HuH-7.5 (cell line): ENCODE data around the gene CREBL2.
"Not testable (repeated sequence)": the region's sequence is repeated elsewhere in the genome, so short reads cannot be mapped to it uniquely, and the experiment has no call there.

Source experiments
- DNase-seq: peaks from one replicate; pipeline ENCODE4 v3.0.0; 2011; ENCODE audit warnings: low spot score

Gene CREBL2, protein sequence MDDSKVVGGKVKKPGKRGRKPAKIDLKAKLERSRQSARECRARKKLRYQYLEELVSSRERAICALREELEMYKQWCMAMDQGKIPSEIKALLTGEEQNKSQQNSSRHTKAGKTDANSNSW

DNA sequence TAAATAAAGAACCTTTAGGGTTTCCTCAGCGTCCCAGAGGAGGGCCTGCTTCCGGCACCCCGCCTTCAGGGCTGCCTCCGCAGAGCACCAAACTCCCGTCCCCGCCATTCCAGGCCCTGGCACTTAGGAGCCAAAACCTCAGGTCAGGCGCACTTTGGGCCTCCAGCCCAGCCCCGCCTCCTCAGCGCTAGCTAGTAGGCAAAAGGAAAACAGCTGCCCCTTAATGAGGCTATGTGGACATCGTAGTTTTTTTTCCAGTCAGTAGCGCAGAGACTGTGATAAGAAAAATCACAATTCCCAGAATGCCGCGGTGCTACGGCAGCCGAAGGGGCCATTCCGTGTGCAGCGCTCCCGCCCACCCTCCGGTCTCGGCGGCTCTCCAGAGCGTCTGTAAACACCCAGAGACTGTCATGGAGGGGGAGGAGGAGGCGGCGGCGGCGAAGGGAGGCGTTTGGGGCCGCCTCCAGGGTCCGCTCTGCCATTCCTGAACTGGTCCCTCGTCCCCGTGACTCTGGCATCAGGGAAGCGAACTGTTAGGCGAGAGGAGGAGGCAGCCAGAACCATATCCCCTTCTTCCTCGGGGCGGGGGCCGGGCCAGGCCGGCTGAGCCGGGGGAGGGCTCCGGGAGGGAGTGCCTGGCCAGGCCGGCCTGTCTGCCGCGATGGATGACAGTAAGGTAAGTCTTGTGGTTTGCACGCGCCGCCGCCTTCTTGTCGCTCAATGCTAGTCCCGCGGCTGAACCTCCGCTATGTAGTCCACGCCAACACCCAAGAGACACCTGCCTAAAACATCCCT, at the start of gene CREBL2:
Gene CREBL2, plus strand, starts transcription at position 365 of the 795 bp plus-strand sequence. Its CDS starts 297 bp downstream, at position 662.
- DNase-seq = peak; percentile 86

DNA sequence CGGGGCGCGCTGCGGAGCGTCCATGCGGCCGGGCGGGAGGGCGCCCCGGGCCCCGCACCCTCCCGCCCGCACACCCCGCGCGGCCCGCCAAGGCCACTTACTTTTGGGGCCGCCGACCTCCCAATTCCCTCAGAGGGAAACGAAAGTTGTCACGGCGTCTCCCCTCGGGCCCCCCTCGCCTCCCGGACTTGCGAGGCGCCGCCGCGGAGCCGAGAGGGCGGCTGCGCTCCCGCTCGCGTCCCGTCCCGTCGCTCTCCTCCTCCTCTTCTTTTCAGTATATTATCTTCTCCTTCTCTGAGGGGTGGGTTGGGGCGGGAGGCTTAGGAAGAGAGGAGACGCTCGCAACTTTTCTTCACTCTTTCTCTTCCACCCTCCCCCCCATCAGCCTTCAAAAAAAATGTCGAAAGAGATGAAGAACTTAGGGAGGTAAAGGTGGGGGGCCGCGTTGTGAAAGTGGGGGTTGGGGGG, 49.6 kb upstream of the CREBL2 start:
- no peak for DNase-seq

DNA sequence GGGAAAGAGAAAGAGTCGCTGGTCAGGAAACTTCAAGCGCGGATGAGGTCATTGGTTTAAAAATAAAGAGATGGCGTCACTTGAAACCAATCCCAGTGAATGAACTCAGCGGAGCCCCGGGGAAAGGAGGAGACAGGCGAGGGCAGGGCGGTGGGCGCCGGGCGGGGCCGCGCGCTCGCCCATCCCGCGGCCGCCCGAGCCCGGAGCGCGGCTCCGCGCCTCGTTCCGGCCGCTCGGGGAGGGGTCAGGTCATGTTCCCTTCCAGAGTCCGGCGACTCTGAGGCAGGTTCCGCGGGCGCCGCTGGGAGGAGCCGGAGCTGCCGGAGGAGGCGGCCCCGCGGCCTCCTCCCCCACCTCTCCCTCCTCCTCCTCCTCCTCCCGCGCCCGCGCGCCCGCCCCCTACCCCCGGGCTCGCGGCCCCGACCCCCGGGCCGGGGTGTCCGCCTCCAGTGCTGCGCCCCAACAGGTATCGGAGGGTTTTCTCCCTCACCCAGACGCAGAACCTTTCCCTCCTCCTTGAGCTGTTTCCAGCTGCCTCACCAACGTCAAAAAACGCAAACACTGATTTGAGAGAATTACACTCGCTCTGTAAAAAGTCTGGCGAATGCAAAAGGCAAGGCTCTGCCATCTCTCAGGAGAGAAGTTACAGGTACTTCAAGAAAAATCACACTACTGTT, 49.0 kb upstream of the CREBL2 start, which contains the start of gene DUSP16:
Gene DUSP16, minus strand, starts transcription at position 279 of the 677 bp plus-strand sequence. CDS start 41,765 bp downstream, outside the sequence.
- peak; percentile 94 for DNase-seq

DNA sequence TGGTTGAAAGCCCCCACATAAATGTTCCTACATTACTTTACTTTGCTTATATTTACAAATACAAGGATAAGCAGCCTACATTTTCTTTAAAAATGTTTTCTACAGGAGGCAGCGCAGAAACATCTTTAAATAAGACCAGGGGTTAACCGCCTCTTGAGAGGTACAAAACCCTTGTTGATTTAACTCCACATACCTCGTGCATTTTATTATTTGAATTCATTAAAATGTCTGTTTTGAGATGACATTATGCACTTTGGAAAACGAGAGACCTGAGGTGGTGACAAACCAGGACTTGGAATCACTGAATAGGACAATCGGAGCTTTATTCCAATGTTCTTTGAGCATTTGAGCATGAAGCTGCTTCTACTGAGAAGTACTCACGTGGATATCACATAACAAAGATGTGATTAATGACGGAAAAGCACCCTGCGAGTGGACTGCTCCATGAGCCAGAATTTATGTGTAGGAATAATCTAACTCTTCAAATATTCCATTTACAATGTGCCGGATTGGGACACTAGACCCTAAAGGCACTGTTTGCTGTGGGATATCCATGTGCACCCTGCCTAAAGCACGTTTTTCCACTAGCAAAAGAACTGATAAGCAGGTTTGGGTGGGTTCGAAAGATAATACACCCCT, 48.3 kb upstream of the CREBL2 start:
- DNase-seq = no peak

DNA sequence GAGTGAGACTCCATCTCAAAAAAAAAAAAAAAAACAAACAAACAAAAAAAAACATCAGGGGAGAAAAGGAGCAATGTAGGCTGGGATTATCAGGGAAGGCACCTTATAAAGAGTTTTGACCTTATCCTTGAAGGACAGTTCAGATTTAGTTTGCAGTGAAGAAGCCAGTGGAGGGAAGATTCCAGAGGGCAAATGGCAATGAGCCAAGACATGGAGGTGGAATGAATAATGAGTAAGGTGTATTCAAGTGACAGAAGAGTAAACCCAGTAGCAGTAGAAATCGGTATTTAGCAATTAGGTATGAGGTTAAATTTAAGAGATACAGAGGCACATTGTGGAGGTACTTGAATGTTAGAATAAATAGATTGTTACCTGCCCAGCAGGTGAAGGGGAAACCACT, 46.8 kb upstream of the CREBL2 start:
- no peak for DNase-seq

DNA sequence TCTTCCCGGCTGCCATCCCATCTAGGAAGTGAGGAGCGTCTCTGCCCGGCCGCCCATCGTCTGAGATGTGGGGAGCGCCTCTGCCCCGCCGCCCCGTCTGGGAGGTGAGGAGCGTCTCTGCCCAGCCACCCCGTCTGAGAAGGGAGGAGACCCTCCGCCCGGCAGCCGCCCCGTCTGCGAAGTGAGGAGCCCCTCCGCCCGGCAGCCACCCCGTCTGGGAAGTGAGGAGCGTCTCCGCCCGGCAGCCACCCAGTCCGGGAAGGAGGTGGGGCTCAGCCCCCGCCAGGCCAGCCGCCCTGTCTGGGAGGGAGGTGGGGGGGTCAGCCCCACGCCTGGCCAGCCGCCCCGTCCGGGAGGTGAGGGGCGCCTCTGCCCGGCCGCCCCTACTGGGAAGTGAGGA, 45.7 kb upstream of the CREBL2 start:
- DNase-seq = not testable (repeated sequence)

DNA sequence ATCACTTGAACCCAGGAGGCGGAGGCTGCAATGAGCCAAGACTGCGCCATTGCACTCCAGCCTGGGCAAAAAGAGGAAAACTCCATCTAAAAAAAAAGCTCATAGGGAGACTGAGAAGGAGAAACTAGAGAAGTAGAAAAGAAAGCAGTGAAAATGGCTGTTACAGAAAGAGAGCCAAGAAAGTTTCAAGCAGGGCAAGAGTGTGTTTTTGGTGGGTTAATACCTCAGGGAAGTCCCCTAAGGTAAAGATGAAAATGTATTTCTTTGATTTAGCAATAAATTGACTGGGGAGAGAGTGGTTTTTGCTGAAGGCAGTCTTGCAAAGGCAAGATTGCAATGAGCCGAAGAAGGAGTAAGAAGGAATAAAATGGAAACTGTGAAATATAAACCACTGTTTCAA, 39.0 kb upstream of the CREBL2 start:
- DNase-seq = no peak

DNA sequence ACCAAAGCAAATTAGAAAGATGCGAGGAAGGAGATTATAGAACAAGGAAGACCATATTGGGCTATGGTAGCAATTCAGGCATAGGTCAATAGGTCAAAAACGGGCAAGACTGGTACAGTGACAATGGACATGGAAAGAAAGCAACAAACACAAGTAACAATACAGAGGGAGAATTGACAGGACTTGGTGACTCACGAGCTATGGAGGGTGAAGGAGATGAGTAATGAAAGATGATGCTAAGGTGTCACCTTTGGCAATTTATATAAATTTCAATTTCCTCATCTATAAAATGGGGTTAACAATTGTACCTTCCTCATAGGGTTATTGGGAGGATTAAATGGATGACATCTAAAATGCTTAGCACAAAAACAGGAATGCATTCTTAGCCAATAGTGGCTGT, 33.9 kb upstream of the CREBL2 start:
- DNase-seq = no peak

DNA sequence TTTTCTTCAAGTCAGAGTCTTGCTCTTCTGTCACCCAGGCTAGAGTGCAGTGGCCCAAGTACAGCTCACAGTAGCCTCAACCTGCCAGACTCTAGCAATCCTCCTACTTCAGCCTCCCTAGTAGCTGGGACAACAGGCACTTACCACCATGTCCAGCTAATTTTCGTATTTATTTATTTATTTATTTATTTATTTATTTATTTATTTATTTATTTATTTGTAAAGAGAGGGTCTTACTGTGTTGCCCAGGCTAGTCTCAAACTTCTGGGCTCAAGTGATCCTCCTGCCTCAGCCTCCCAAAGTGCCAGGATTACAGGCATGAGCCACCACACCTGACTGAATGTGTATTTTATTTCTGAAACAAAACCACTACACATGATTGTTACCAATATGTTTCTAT, 31.0 kb upstream of the CREBL2 start:
- DNase-seq = not testable (repeated sequence)

DNA sequence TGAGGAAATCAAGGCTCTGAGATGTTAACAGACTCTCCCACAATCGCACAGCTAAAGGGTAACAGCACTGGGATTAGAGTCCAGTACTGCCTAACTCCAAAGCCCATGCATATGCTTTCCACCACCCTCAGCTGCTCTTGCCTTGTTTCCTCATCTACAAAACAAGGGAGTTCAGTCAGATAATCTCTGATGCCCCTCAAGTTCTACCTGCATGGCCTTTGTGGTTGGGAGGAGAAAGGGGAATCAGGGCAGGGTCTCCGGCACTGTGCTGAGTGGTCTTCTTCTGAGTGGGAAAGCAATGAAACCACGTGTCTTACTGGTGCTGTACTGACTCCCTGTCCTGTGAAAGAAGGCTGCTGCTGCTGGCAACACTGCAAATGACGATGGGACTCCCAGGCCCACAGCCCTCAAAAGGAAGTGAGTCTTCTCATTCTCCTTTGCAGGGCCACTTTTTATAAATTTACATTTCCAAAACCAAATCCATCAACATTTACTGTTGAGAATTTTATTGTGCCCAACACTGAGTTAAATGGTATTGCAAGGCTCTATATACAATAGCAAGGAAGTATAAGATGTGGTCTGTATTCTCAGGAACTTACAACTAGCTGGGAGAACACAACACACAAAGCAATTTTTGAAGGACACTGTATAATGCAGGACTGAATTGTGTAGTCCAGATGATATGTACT, 29.3 kb upstream of the CREBL2 start:
- no peak for DNase-seq

DNA sequence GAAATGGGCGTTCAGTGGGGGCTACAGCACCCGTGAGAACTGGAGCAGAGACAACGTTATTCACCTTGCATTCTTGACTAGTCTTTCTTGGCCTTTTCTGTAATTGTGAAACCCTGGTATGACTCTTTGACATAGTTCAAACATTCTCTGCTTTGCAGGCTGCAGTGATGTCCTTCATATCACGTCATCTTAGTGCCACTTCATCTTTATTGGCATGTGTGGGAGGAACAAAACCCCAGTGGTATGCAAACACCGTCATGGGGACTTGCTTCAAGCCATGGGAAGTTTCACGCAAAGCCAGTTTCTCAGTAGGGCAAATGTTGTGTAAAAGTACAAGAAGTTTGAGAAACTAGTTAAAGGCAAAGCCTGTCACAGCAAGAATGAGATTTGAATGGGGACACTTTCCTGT, 28.8 kb upstream of the CREBL2 start:
- no peak for DNase-seq

DNA sequence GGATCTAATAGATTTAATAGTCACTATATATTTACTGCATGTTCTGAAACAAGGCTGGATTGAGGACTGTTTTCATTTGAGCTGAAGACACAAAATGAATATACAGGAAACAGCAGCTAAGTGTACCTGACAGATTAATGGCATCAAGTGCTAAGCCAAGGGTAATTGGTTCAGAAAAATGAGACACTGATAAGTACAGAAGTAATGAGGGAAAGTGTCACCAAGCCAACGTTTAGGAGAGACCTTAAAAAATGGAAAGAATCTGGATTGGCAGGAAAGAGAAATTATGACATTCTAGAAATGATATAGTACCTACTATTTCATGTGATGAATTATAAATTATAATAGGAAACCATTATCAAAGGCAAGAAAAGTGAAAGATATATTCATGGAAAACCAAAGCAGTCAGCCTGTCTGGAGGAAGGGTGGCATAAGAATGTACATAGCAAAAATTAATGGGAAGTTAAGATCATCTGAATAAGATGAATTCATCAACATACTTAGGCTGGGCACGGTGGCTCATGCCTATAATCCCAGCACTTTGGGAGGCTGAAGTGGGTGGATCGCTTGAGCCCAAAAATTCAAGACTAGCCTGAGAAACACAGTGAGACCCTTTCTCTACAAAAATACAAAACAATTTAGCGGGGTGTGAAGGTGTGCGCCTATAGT, 28.0 kb upstream of the CREBL2 start:
- DNase-seq = no peak

DNA sequence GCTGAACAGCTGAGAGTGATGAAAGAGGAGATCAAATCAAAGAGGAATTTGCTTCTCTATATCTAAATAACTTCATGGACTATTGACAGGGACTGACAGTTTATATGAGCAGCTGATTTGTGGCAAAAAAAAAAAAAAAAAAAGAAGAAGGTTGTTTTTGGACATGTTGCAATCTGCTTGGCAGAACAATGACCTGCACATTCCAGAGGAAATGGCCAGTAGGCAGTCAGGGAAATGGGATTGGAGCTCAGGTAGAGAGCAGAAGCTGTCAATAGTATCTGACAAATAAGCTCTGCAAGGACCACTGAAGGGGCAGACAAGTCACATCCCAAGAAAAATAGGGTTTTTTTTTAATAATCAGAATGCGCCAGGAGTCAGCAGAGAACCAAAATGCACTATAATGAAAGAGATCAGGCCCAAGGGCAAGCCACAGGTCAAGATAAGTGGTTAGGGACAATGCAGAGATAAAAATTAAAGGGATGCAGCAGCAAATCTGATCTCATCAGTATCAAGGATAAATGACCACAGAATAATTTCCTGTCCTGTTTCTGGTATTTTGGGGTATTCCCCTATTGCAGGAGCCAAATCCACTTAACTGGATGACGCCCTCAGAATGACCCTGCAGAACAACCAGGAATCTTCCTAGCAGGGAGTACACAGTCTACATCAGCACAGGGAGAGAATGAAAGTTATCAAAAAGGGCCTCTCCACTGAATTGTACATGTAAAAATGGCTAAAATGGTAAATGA, 26.4 kb upstream of the CREBL2 start:
- no peak for DNase-seq

DNA sequence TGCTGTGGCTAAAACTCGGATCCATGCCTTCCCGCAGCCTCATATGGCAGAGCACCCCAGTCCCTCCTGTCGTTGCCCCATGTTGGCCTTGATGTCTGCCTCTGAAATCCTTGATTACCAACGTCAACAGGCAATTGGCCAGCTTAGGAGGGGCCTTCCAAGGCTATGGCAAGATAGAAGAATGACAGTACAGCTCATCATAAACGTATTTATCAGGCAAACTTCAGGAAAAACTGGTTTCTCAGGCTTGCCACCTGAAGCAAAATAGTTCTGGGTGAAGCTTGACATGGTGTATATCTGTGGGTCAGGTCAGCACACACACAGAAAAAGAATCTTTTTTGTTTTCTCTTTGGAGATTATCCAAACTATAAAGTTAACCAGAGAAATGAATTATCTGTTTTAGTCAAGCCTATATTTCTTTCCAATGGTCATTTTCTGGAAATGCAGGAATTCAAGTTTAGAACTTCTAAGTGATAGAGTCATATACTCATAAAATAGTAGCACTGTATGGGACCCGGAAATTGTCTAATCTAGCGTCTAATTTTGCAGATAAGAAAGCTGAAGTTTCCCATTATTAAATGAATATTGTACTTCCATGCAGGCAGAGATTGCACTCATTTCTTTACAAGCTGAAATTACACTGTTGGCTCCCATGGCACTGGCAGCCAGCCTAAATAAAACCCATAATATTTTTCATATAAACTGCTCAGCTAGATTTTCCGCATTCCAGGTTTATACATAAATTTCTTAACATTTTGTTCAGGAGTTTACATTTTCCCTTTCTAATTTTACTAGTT, 24.6 kb upstream of the CREBL2 start:
- DNase-seq = no peak

DNA sequence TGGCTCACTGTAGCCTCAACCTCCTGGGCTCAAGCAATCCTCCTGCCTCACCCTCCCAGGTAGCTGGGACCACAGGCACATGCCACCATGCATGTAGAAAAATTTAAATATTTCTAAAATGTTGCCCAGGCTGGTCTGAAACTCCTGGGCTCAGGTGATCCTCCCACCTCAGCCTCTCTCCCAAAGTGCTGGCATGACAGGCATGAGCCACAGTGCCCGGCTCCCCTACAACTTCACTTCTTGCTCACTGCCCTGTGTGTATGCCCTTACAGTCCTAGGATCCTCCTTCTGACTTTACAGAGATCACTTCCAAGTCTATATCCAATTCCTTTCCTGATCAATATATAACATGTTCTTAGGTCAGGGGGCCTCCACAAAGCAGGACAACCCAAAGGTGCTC, 23.8 kb upstream of the CREBL2 start:
- no peak for DNase-seq

DNA sequence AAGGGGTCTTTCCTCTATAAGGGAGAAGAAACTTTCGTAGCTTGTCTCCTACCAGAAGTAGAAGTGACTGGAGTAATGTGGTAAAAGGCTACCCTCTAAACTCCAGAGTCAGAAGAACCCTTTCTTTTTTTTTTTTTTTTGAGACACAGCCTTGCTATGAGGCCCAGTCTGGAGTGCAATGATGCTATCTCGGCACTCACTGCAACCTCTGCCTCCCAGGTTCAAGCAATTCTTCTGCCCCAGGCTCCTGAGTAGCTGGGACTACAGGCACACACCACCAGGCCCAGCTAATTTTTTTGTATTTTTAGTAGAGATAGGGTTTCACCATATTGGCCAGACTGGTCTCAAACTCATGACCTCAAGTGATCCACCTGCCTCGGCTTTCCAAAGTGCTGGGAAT, 23.2 kb upstream of the CREBL2 start:
- DNase-seq = not testable (repeated sequence)

DNA sequence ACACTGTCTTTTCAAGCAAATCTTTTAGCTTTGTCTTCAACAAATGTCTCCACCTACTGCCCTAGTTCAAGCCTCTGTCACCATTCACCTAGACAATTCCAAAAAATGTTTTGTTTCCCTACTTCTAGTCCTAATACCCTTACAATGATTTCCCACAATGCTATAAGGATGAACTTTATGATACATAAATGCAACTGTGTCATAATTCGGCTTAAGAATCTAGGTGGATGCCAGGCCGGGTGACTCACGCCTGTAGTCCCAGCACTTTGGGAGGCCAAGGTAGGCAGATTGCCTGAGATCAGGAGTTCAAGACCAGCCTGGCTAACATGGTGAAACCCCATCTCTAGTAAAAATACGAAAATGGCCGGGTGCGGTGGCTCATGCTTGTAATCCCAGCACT, 20.7 kb upstream of the CREBL2 start:
- no peak for DNase-seq

DNA sequence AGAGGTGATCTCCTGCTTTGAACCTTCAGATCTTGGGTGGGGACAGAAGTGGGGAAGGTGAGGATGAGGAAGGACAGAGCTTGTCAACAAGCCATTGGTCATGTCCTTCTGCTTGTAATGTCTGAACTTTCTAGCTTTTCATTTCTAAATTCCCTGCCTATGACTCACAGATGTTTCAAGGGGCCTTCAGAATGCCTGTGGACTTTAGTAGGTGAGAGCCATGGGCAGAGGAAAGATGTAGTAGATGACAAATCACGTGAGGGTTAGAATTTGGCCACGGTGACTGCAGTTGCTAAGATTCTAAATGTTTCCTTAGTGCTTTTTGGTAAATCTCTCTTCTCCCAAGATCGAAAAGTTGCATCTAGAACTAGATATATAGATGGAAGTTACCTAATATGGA, 18.7 kb upstream of the CREBL2 start:
- no peak for DNase-seq

DNA sequence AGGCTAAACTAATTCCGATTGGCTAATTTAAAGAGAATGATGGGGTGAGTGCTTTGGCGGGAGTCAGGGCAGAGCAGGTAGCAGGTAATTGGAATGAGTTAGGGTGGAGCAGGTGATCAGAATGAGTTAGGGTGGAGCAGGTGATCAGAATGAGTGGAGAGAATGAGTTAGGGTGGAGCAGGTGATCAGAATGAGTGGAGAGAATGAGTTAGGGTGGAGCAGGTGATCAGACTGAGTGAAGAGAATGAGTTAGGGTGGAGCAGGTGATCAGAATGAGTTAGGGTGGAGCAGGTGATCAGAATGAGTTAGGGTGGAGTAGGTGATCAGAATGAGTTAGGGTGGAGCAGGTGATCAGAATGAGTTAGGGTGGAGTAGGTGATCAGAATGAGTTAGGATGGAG, 15.7 kb upstream of the CREBL2 start:
- not testable (repeated sequence) for DNase-seq

DNA sequence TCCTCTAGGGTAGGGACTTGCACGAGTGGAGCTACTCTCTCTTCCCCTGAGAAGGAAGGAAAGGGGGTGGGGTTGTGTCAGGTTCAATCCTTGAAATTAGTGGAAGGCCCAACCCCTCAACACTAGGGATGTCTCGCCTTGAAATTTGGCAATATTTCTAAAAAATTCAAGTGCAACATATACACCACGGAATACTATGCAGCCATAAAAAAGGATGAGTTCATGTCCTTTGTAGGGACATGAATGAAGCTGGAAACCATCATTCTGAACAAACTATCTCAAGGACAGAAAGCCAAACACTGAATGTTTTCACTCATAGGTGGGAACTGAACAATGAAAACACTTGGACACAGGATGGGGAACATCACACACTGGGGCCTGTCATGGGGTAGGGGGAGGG, 15.1 kb upstream of the CREBL2 start:
- not testable (repeated sequence) for DNase-seq
